ENCODE measurements around the gene TRPM2.

The TRPM2 gene

GRCh38 chr21:44449473-44450363 is 96.3 kb downstream of the TRPM2 start:
- no peak for DNase-seq

- DNase-seq = no peak
These were observed 97.0 kb downstream of the TRPM2 start for GRCh38 chr21:44450402-44450801.

GRCh38 chr21:44450999-44451398 is 97.6 kb downstream of the TRPM2 start:
- no peak for DNase-seq

DNA sequence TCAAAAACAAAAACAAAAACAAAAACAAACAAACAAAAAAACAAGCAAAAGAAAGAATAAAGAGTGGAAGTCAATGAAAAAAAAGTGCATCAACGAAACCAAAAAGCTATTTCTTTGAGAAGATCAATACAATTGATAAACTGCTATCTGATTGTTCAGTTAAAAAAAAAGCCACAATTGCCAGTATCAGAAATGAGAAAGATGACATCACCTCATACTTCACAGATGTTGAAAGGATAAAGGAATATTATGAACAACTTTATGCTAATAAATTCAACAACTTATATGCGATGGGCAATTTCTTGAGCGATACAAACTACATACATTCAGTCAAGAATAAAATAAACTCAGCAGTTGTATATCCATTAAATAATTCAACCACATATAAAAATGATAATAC is 99.7 kb downstream of the TRPM2 start:
- DNase-seq = no peak

GRCh38 chr21:44454058-44454457 is 100.6 kb downstream of the TRPM2 start:
- no peak for DNase-seq

DNA sequence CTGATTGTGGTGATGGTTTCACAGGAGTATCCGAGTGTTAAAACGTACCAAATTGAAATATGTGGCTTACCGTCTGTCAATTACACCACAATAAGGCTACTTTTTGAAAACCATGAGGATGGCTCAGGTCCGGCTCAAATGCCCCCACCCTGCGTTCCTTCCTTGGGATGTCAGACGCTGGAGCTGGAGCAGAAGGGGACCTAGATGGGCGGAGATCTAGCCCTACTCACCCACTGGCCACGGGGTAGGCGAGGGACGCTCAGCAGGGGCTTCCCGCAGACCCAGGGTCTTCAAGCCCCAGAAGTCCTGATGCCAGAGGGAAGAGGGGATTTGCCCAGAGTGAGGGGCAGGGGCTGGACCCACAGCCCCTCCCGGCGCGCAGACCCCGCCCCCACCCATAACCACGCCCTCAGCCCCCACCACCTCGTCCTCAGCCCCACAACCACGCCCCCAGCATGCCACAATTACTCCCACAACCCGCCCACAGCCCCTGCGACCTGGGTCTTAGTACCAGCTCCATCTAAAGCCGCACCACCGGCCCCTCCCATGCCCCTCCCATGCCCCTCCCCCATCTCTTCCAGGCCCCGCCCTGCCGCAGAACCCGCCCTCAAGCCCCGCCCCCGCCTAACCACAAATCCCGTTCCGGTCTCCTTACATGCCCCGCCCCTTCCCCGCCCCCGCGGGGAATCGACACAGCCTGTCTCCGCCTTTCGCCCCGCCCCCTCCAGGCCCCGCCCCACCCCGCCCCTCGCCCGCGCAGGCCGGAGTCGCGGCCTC is 101.5 kb downstream of the TRPM2 start, which contains the start of gene LRRC3:
LRRC3 (plus strand) TSS at position 764 of the 777 bp plus-strand sequence. CDS start 1,135 bp downstream, outside the sequence.
- peak; percentile 86 for DNase-seq

DNA sequence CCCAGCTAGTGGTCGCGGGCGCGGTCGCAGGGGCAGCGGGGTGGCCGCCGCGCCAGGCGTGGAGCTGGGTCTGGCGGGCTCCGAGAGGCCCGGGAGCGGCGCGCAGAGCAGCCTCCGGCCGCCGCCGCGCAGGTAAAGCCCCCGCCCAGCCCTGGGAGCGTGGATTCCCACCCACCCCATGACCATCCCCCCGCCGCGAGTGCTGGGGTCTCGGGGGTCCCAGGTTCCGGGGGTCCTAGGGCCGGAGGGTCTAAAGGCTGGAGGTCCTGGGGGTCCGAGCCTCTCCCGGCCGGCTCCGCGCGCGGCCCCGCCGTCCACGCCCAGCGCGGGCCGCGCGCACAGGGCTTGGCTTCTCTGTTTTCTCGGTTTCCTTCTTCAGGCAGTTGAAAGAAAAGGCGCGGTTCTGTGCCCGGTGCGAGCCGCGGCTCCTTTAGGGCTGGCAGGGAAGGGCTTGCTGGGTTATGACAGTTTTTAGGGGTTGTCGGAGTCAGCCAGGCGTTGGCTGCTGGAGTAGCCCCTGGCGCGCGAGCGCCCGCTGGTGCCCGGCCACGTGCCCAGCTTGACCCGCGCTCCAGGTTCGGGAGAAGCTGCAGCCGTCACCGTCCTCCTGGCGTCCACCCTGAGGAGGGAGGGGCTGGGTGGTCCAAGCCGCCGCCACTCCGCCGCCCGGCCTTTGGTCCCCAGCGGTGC is 102.2 kb downstream of the TRPM2 start:
- DNase-seq = peak; percentile 22

DNA sequence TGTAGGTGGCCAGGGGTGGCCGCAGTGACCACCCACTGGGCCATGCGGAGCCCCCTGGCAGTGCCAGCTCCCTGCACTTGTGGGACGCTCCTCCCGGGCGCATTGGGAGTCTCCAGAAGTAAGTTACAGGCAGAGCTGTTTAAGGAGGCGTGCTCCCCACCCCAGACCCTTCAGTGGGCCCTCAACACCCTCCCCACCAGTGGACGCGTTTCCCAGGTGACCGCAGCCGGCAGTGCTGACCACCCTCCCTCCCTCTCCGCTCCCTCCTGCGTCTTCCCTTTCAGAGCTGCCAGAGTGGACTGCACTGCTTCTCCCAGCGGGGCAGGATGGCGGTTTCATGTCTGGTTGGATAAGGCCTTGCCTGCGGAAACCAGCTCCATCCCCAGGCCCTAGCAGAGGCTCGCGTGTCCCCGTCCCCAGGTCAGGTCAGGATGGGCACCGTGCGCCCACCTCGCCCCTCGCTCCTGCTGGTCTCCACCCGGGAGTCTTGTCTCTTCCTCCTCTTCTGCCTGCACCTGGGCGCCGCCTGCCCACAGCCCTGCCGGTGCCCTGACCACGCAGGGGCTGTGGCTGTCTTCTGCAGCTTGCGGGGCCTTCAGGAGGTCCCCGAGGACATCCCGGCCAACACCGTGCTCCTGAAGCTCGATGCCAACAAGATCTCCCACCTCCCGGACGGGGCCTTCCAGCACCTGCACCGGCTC is 102.9 kb downstream of the TRPM2 start:
- DNase-seq = no peak

DNA sequence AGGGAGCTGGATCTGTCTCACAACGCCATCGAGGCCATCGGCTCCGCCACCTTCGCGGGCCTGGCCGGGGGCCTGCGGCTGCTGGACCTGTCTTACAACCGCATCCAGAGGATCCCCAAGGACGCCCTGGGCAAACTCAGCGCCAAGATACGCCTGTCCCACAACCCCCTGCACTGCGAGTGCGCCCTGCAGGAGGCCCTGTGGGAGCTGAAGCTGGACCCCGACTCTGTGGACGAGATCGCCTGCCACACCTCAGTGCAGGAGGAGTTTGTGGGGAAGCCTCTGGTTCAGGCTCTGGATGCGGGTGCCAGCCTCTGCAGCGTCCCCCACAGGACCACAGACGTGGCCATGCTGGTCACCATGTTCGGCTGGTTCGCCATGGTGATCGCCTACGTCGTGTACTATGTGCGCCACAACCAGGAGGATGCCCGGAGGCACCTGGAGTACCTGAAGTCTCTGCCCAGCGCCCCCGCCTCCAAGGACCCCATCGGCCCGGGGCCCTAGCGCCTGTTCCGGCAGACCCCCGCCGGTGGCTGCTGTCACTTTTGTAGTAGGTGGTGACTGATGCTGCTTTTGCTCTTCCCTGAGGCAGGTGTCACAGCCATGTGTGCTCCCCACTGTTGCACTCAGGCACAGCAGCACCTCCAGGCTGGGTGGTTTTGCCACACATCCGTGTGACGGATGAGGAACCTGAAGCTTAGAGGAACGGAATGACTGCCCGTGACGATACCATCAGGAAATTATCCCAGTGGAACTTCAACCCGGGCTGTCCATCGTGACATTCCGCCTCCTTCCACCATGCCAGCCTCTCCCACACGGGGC is 103.7 kb downstream of the TRPM2 start:
- no peak for DNase-seq

DNA sequence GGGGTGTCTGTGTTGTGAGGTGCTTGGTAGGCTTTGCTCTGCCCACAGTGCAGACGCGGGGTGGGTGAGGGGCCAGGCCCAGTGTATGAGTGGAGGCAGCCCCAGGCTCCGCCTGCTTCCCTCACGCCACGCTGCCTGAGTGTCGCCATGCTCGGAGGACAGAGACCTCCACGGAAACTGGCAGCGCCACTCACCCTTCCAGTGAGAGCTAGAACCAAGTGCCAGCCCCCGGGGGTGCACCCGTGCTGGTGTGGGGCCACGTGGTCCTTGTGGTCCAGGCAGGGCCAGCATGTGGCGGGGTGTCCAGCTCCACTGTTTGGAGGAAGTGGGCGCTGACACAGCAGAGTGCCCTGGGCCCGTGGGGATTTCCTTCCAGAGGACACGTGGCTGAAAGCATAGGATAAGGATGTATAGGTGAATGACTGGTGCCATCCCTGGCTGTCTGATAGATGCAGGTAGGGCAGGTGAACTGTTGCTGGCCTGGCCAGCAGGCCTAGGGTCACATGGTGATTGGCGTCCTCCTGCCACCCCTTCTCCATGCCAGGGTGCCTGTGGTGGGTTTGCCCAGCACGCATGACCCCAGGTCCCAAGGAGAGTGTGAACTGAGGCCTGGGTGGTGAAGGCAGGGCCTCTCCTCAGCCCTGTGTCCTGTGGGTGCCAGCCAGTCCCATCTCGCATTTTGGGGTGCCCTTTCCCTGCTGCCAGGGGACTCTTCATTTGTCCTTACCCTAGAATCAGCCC is 105.7 kb downstream of the TRPM2 start:
- no peak for DNase-seq

GRCh38 chr21:44459712-44460440 is 106.5 kb downstream of the TRPM2 start:
- no peak for DNase-seq

GRCh38 chr21:44460441-44460755 is 107.0 kb downstream of the TRPM2 start:
- no peak for DNase-seq

GRCh38 chr21:44461005-44461404 is 107.6 kb downstream of the TRPM2 start:
- no peak for DNase-seq

DNA sequence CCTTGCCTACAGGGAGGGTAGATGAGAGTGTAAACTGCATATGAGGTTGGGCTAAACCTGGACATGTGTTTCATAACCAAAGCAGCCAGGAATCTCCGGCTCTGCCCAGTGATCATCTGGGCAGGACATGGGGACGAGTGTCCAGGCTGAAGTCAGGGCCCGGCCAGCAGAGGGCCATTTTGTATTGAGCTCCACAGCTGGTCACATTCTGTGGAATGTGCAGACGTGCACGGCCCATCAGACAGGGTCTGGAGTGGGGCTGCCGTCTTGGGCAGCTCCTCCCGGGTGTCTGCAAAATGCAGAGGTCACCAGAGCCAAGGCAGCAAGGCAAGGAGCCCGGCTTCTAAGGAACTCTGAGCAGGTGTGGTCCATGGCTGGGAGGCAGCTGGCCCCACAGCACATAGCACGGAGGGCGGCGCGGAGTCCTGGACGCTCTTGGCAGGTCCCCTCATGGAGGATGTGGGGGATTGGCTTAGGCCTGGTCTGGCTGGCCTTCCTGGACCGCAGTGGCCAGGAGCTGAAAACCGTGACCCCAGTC is 108.1 kb downstream of the TRPM2 start:
- no peak for DNase-seq

DNA sequence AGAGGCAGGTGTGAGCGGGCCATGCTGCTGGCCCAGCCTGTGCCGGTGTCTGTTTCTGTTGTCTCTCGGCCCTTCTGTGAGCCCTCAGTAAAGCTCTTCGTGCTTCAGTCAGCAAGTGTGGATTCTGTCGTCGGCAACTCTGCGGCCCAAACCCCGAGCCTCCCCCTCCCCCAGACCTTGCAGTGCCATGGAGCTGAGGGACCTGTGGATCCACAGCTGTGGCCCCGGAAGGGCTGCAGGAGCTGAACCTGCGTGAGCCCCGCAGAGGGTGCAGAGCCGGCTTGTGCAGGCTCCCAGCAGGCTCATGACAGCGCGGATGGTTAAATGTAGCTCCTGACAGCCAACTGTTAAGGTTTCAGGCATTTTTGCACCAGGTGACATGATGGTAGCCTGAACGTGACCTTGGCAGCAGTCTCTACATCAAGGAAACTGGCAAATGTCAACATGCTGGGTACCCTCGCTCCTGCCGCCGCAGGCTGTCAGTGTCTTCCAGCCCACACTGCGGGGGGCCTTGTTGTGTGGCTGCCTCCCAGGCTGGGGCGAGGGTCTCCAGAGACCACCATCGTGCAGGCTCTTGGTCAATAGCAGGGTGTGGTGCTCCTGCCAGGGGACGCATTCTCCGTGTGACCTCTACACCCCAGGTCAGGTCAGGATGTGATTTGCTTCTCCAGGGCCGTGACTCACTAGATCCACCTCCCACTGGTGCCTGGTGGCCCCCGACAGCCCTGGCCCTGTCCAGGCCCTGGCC is 108.8 kb downstream of the TRPM2 start:
- DNase-seq = no peak

DNA sequence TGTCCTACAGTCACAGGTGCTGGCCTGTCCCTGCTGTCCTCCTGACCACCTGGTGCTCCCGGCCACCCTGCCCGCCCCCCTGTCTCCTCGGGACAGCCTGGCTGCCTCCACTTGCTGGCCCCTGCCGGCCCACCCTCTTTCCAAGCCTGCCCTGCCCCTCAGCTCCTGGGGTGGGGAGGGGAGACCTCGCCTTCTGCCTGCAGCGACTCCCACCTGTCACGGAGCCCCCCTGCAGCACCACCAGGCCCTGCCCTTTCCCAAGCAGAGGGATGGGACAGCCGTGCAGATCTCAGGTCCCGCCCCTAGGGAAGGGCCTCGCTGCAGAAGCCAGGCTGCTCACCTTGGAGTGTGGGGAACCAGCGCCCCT is 109.4 kb downstream of the TRPM2 start:
- no peak for DNase-seq

- DNase-seq = no peak
These were observed 110.3 kb downstream of the TRPM2 start for GRCh38 chr21:44463724-44464123.

GRCh38 chr21:44464351-44464750 is 110.9 kb downstream of the TRPM2 start:
- no peak for DNase-seq

- DNase-seq = no peak
These were observed 113.0 kb downstream of the TRPM2 start for GRCh38 chr21:44466351-44466954.

All from CD4-positive, alpha-beta T cell treated with Interleukin-17A for 1 hour (primary cell).